GM13977 (cell line): Measurements from ENCODE around the gene ADCY10.
"Not testable (repeated sequence)": the region's sequence is repeated elsewhere in the genome, so short reads cannot be mapped to it uniquely, and the experiment has no call there.

Experiments used
- DNase-seq: peaks from one replicate; pipeline ENCODE4 v3.0.0; 2012; ENCODE audit warnings: low spot score
- in situ Hi-C: fragments of 300-500 bp; cut with MboI; formaldehyde crosslinking; loops from one replicate; pipeline ENCODE4 v1.12.0; 2022; ENCODE audit warnings: low sequenced_read_pairs, low pct_unique_long_range_greater_than_20kb, mixed read lengths, inconsistent platforms; ENCODE audit not compliant: unreplicated experiment
- TF ChIP-seq, protein P1 (sequence below): IDR thresholded peaks from 2 replicates; pipeline ENCODE4 v1.5.1; 2012; ENCODE audit warnings: mild to moderate bottlenecking, control low read depth; ENCODE audit not compliant: insufficient read depth; ENCODE audit errors: extremely low read depth, missing control alignments

ADCY10 gene

GRCh38 chr1:167812972-167813371, 101.0 kb downstream of the ADCY10 start:
- in situ Hi-C loops = no loop called here
- DNase-seq = no peak
- TF ChIP-seq, protein P1, sequence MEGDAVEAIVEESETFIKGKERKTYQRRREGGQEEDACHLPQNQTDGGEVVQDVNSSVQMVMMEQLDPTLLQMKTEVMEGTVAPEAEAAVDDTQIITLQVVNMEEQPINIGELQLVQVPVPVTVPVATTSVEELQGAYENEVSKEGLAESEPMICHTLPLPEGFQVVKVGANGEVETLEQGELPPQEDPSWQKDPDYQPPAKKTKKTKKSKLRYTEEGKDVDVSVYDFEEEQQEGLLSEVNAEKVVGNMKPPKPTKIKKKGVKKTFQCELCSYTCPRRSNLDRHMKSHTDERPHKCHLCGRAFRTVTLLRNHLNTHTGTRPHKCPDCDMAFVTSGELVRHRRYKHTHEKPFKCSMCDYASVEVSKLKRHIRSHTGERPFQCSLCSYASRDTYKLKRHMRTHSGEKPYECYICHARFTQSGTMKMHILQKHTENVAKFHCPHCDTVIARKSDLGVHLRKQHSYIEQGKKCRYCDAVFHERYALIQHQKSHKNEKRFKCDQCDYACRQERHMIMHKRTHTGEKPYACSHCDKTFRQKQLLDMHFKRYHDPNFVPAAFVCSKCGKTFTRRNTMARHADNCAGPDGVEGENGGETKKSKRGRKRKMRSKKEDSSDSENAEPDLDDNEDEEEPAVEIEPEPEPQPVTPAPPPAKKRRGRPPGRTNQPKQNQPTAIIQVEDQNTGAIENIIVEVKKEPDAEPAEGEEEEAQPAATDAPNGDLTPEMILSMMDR = no peak

GRCh38 chr1:167808690-167809089, 105.2 kb downstream of the ADCY10 start:
- in situ Hi-C loops = no loop called here
- DNase-seq = no peak

DNA sequence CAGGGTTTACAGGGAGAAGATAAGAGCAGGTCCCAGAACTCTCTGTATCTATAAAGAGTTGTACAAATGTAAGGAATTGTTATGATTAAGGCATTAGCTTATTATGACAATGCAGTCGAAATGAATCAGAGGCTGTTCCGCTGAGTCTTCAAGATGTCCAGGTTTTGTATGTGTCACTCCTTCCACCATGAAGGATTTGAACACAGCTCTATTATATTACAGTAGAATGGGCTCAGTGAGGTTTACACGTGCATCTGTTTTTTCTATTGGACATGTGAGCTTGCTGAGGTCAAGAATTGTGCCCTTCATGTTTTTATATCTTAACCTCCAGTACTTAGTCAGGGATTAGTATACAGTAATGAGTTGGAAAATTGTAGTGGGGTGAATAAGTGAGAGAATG, 105.8 kb downstream of the ADCY10 start:
- TF ChIP-seq, protein P1 = no peak
- in situ Hi-C loops = no loop called here
- no peak for DNase-seq

More at GRCh38 chr1:167808690-167809089, 105.2 kb downstream of the ADCY10 start:
- TF ChIP-seq, protein P1 = no peak

DNA sequence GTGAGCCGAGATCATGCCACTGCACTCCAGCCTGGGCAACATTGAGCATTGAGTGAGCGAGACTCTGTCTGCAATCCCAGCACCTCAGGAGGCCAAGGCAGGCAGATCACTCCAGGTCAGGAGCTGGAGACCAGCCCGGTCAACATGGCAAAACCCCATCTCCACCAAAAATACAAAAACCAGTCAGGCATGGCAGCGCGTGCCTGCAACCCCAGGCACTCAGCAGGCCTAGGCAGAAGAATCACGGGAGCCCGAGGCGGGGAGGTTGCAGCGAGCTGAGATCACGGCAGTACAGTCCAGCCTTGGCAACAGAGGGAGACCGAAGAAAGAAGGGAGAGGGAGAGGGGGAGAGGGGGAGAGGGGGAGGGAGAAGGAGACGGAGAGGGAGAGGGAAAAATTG, 107.3 kb downstream of the ADCY10 start:
- DNase-seq, in situ Hi-C loops: not testable (repeated sequence)

GRCh38 chr1:167806235-167806634, 107.7 kb downstream of the ADCY10 start:
- DNase-seq, in situ Hi-C loops: not testable (repeated sequence)

GRCh38 chr1:167805041-167805556, 108.8 kb downstream of the ADCY10 start:
- in situ Hi-C loops = no loop called here
- TF ChIP-seq, protein P1 = no peak

DNA sequence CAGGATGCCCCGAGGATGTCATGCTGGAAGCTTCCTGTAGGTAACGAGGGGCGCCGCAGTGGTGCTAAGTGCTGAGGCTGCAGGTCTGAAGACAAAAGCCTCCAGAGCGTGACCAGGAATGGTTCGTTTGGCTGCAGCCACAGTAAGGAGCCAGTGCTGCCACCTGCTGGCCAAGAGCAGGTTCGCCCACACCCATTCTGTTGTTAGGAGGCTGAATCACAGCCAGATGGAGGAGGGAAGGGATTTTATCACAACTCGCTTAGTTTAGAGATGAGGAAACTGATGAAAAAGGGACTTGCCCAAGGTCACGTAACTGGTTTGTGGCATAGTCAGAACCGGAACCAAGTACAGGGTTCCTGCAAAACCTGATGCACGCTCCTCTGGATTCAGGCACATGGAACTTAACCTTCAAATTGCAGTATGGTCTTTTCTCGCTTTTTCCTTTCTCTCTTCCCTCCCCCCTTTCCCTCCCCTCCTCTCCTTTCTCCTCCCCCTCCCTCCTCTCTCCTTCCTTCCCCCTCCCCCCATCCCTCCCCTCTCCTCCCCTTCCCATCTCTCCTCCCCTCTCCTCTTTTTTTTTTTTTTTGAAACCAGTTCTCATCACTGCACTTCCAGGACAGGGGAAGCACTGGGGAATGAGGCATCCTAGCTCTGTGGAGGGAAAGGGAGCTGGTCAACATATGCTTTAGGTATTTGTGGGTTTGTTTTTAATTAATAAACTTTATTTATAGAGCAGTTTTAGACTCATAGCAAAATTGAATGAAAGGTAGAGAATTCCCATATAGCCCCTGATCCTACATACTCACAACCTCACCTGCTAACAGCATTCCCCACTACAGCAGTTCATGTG, 110.4 kb downstream of the ADCY10 start:
- in situ Hi-C loops = no loop called here
- TF ChIP-seq, protein P1 = peak; percentile 96
- peak; percentile 90 for DNase-seq

More at GRCh38 chr1:167805041-167805556, 108.8 kb downstream of the ADCY10 start:
- DNase-seq = peak; percentile 33

- in situ Hi-C loops = no loop called here
- TF ChIP-seq, protein P1 = no peak
- no peak for DNase-seq
These were observed 111.7 kb downstream of the ADCY10 start for GRCh38 chr1:167802235-167802634.
